SU-DHL-6 (cell line): Measurements from ENCODE around the gene MICAL1.

Experiments used
- H2AFZ ChIP-seq: fragments of 200-600 bp; sonication (generic); 2 replicates; pipeline ENCODE4 v1.6.1; 2014; ENCODE audit warnings: low read depth, mild to moderate bottlenecking, moderate library complexity, mixed read lengths, antibody characterized with exemption, low read length; ENCODE audit not compliant: severe bottlenecking
- H3F3A ChIP-seq: fragments of 200-600 bp; shearing (Covaris generic); 2 replicates; pipeline ENCODE4 v1.6.0; 2016; ENCODE audit warnings: antibody characterized with exemption, mild to moderate bottlenecking; ENCODE audit not compliant: insufficient read depth
- H3K27ac ChIP-seq: fragments of 200-600 bp; sonication (generic); 2 replicates; pipeline ENCODE4 v1.5.1; 2016; ENCODE audit warnings: low read depth, mild to moderate bottlenecking, low read length, moderate library complexity, mixed read lengths
- H3K27me3 ChIP-seq: fragments of 200-600 bp; sonication (generic), shearing (Covaris generic); 2 replicates; pipeline ENCODE4 v1.6.0; 2014; ENCODE audit warnings: mild to moderate bottlenecking, low read length
- H3K36me3 ChIP-seq: fragments of 200-600 bp; sonication (generic); 2 replicates; pipeline ENCODE4 v1.6.1; 2014; ENCODE audit warnings: mild to moderate bottlenecking, low read length, mixed read lengths
- H3K4me2 ChIP-seq: fragments of 300-600, 200-600 bp; shearing (Covaris generic), sonication (generic); 2 replicates; pipeline ENCODE4 v1.6.0; 2014; ENCODE audit warnings: low read length, low read depth, mild to moderate bottlenecking; ENCODE audit not compliant: poor library complexity, severe bottlenecking
- H3K4me3 ChIP-seq: fragments of 200-600 bp; sonication (generic); 2 replicates; pipeline ENCODE4 v1.5.1; 2014; ENCODE audit warnings: antibody characterized with exemption, low read length, mild to moderate bottlenecking, mixed read lengths; ENCODE audit not compliant: insufficient read depth, poor library complexity, severe bottlenecking
- H3K79me2 ChIP-seq: fragments of 200-600 bp; sonication (generic); 2 replicates; pipeline ENCODE4 v1.6.1; 2014; ENCODE audit warnings: mild to moderate bottlenecking, low read length, moderate library complexity; ENCODE audit not compliant: insufficient read depth
- H3K9ac ChIP-seq: fragments of 200-600 bp; sonication (generic); 2 replicates; pipeline ENCODE4 v1.7.0; 2014; ENCODE audit warnings: mild to moderate bottlenecking, low read length
- H3K9me2 ChIP-seq: fragments of 200-600 bp; sonication (generic); replicated peaks from 2 replicates; pipeline ENCODE4 v1.6.1; 2014; ENCODE audit warnings: low read length; ENCODE audit not compliant: insufficient read depth
- H3K9me3 ChIP-seq: fragments of 200-600 bp; sonication (generic); 2 replicates; pipeline ENCODE4 v1.6.1; 2014; ENCODE audit warnings: low read length, mixed read lengths; ENCODE audit not compliant: insufficient read depth
- H4K20me1 ChIP-seq: fragments of 200-600 bp; sonication (generic); 2 replicates; pipeline ENCODE4 v1.6.1; 2014; ENCODE audit warnings: low read depth, mild to moderate bottlenecking, antibody characterized with exemption, low read length, moderate library complexity, mixed read lengths
- EZH2phosphoT487 ChIP-seq: fragments of 200-600 bp; sonication (generic), shearing (Covaris generic); conservative IDR thresholded peaks from 2 replicates; pipeline ENCODE4 v1.6.1; 2018; ENCODE audit warnings: mild to moderate bottlenecking, antibody characterized with exemption, low read length, moderate library complexity, mixed read lengths
- TF ChIP-seq, protein P1 (sequence below): fragments of 200-600 bp; sonication (generic); IDR thresholded peaks from one replicate; pipeline ENCODE4 v1.5.1; 2017; ENCODE audit warnings: antibody characterized with exemption, mild to moderate bottlenecking, low read length, moderate library complexity; ENCODE audit not compliant: insufficient read depth, poor library complexity, severe bottlenecking

Gene MICAL1

DNA sequence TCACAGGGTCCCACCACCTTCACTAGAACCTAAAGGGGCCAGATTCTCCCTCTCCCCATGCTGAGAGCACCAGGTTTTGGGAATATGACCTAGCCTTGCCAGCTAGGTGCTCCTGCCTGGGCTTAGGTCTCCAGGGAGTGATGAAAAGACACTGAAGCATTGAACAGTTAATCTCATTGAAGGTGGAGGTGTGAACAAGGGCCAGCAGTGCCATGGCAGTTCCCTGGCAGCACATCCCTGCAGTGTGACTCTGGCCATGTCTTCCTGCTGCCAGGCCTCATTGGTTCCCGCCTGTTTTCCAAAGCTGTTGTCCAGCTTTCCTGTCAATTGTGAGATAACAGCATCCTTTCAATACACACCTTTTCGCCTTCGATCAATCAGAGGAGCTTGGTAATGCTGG lies 26.1 kb downstream of the MICAL1 start:
- H3K9me2 ChIP-seq, result no peaks in the 10 kb centered on the region
- H3F3A ChIP-seq, result no peaks in the 10 kb centered on the region
- no peak overlapping the region for H3K4me3 ChIP-seq
- H3K27ac ChIP-seq, result no peak overlapping the region
- H3K9ac ChIP-seq, result no peak overlapping the region
- H3K4me2 ChIP-seq, result no peak overlapping the region
- no peaks in the 10 kb centered on the region for H4K20me1 ChIP-seq
- H2AFZ ChIP-seq, result no peak overlapping the region
- TF ChIP-seq, protein P1, sequence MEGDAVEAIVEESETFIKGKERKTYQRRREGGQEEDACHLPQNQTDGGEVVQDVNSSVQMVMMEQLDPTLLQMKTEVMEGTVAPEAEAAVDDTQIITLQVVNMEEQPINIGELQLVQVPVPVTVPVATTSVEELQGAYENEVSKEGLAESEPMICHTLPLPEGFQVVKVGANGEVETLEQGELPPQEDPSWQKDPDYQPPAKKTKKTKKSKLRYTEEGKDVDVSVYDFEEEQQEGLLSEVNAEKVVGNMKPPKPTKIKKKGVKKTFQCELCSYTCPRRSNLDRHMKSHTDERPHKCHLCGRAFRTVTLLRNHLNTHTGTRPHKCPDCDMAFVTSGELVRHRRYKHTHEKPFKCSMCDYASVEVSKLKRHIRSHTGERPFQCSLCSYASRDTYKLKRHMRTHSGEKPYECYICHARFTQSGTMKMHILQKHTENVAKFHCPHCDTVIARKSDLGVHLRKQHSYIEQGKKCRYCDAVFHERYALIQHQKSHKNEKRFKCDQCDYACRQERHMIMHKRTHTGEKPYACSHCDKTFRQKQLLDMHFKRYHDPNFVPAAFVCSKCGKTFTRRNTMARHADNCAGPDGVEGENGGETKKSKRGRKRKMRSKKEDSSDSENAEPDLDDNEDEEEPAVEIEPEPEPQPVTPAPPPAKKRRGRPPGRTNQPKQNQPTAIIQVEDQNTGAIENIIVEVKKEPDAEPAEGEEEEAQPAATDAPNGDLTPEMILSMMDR, result no peak
- no peak for TF ChIP-seq EZH2phosphoT487
- no peaks in the 10 kb centered on the region for H3K36me3 ChIP-seq
- no peaks in the 10 kb centered on the region for H3K27me3 ChIP-seq
- no peaks in the 10 kb centered on the region for H3K79me2 ChIP-seq
- no peaks in the 10 kb centered on the region for H3K9me3 ChIP-seq

DNA sequence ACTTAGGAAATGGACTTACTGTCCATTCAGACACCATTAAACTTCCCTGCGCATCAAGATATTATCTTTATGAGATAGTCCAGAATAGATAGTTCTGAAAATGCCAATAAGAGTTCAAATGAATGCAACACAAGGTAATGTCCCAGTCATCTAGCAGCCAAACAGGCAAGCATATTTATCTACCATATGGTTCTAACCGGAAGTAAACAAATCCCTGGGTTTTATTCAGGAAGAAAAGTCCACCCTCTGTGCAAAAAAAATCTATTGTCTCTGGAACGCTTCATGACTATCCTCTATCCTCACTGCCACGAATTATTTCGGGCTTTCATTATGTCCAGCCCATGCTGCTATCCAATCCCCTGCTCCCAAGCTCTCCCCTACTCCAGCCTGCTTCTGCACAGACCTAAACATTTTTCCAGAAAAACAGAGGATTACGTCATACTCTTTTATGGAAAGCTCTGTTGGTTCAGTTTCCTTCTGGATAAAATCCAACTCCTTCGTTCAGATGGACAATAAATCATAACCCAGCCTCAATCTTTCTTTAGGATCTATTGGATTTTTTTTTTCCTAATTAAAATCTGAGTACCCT lies 26.6 kb downstream of the MICAL1 start:
- no peaks in the 10 kb centered on the region for H3F3A ChIP-seq
- TF ChIP-seq EZH2phosphoT487, result no peak
- TF ChIP-seq, protein P1, result no peak
- no peaks in the 10 kb centered on the region for H3K79me2 ChIP-seq
- H3K9me2 ChIP-seq, result no peaks in the 10 kb centered on the region
- H3K4me2 ChIP-seq, result no peak overlapping the region
- no peak overlapping the region for H3K4me3 ChIP-seq
- no peak overlapping the region for H2AFZ ChIP-seq
- H3K9me3 ChIP-seq, result no peaks in the 10 kb centered on the region
- H4K20me1 ChIP-seq, result no peaks in the 10 kb centered on the region
- H3K27ac ChIP-seq, result no peak overlapping the region
- H3K9ac ChIP-seq, result no peak overlapping the region
- no peaks in the 10 kb centered on the region for H3K36me3 ChIP-seq
- H3K27me3 ChIP-seq, result no peaks in the 10 kb centered on the region

DNA sequence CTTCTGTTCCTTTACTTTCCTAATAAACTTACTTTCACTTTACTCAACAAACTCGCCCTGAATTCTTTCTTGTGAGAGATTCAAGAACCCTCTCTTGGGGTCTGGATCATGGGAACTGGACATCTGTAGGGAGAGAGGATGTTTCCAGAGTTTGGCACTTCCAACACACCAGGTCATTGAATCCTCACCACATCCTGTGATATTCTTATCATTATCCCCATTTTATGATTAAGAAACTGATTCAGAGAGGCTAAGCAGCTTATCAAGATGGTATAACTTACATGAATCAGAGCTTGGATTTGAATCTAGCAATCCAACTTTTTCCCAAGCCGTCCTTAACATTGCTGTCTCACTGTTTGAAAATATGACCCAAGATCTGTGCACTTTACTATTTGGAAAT lies 30.6 kb downstream of the MICAL1 start:
- Histone ChIP-seq H3K36me3 (no peaks in the 10 kb centered on the region), H3K27ac (no peak overlapping the region), H3K4me3 (no peak overlapping the region), H3K27me3 (no peaks in the 10 kb centered on the region), H4K20me1 (no peaks in the 10 kb centered on the region), H3K4me2 (no peak overlapping the region), H3K9me3 (no peaks in the 10 kb centered on the region), H3K79me2 (no peaks in the 10 kb centered on the region), H2AFZ (no peak overlapping the region), H3K9ac (no peak overlapping the region), H3F3A (no peaks in the 10 kb centered on the region), H3K9me2 (no peaks in the 10 kb centered on the region)
- TF ChIP-seq, protein P1, result no peak
- no peak for TF ChIP-seq EZH2phosphoT487
